GM19467 (cell line): ENCODE measurements around the gene ATP6V1F.

Experiments
- ATAC-seq: cut with Tn5 transposase; IDR thresholded peaks from one replicate; pipeline ENCODE4 v1.9.1; 2021; ENCODE audit warnings: mild to moderate bottlenecking, moderate library complexity; ENCODE audit not compliant: unreplicated experiment

The ATP6V1F gene

DNA sequence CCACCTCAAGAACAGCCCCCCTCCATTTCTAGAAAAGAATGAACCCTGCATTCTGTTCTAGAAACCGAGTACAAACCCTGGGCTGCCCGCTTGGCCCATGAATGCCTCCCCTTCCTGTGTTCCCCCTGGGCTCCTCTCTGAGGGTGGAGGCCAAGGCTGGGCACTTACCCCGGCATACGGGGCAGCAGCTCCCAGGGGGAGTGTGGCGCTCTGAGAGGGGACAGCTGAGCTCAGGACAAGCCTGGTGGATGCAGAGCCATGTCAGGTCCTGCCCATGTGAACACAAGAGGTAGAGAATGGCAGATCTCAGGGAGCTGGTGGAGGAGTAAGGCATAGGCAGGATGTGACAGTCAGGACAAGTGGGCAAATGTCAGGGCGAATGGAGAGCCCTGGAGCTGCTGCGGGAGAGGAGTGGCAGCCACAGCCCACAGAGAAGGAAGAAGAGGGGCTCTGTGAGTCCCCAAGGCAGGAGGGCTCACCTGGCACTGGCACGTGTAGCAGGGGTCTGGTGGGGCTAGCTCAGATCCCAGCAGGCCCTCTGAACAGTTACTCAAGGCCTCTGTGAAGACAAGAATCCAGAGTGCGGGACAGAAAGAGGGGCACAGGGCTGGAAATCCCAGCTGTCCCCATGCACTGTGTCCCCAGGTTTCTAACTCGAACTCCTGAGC, 18.9 kb downstream of the ATP6V1F start:
- no peak for ATAC-seq

- no peak for ATAC-seq
These were observed 19.5 kb downstream of the ATP6V1F start for GRCh38 chr7:128882134-128882533.

DNA sequence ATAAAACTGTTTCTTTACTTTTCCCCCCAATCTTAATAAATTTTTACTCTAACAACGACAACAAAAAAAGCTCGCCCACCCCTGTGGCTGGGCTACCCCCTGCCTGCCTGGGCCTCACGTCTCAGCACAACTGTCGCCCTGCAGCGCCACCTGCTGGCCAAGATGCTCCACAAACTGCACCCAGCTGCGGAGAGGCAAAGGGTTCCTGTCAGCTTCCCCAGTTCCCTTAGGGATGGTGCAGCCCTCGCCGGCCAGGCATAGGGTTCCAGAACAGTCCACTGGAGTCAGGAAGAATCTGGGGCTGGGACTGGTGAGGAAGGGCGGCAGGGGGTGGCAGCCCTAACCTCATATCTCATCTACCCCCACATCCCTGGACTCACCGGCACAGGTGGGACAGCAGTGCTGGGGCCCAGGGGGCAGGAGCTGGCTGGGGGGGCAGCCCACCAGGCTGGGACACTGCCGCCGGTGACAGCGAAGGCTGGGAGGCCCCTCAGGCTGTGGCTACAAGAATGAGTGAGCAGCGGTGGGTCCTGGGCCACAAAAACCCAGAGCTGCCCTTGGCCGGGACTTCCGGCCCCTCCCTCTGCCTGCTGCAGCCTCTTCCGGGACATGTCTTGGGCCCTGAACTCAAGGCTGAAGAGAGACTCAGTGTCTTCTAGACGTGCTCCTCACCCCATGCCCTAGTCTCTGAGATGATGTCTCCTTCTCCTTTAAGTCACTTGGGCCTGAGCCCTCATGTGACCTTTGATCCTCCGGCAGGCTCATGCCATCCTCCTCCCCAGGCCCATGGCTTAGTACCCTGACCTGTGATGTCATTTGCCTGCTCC, 21.2 kb downstream of the ATP6V1F start:
- no peak for ATAC-seq

DNA sequence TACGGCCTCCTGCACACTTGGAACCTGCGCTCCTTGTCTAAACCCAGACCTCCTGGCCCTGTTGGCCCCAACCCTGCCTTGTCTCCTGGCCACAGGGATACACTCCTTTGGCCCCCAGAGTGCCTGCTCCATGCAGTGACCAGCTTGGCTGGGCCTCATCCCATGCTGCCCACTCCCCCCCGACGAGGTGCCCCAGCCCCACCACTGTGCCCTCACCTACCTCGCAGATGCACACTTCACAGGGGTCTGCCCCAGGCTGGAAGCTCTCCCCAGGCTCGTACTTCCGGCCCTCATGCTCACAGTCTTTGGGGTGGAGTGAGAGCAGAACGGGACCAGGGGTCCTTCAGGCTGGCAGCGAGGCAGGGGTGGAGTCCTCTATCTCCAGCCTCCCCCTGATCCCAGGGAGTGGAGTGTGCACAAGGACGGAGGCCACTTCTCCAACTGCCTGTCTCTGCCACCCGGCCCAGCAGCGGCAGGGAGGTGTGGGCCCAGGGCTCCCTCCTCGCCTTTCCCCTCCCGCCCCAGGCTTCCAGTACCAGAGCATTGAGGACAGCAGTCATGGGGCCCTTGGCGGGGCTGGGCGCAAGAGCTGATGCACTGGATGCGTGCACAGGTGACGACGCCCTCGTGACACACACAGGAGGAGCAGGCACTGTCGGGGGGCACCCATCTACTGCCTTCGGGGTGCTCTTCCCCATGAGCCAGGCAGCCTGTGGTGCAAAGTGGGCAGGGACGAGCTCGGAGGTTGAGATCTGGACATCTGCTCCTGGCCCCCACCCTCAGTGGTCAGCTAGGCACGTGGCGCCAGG, 22.1 kb downstream of the ATP6V1F start:
- no peak for ATAC-seq

GRCh38 chr7:128885370-128886187, 22.9 kb downstream of the ATP6V1F start:
- no peak for ATAC-seq

DNA sequence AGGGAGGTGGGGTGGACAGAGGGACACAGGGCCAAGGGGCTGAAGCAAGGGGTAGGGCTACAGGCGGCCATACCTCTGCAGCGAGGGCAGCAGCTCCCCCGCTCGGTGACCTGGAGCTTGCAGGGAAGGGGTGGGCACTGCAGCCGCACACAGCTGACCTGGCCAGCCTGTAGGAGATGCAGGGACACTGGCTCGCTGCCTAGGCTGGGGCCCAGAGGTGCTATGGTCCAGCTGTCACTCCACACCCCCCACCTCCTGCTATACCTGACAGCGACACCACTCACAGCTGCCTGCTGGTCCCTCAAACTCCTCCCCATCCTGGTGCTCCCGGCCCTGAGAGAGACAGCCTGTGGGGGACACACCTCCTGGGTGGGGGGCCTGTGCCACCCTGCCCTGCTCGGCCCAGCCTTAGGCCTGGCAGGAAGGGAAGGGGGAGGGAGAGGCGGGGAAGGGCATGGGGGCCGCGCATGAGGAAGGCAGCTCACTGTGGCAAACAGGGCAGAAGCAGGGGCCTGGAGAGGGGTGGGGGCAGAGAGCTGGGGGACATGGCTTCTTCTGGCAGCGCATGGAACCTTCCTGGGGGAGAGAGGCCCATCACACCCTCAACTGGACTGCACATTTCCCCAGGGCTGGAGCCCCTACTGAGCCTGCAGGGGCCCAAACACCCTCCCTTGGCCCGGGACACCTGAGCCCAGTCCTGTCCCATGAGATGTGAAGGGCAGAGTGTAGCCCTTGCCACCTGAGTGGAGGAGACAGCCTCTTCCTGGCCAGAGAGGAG, 23.9 kb downstream of the ATP6V1F start:
- no peak for ATAC-seq

DNA sequence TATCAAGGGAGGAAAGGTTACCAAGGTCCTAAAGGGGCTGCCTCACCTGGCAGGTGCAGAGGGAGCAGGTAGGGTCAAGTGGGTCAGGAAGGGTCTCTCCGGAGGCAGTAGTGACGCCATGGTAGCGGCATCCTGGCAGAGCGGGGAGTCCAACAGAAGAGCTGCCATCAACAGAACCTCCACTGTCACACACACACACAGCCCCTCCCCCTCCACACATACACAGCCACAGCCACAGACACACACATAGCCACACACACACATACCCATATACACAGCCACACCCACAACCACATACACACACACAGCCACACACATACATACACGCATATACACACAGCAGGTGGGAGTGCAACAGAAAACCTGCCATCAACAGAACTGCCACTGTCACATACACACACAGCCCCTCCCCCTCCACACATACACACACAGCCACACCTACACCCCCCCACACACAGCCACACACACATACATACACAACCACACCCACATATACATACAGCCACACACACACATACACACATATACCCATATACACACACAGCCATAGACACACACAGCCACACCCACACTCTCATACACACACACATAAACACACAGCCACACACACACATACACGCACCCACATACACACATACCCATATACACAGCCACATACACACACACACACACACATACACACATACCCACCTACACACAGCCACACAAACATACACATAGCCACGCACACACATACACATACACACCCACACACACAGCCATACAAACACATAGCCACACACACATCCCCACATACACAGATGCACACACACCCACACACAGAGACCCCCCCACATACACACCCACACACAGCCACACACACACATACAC, 24.7 kb downstream of the ATP6V1F start:
- ATAC-seq = no peak

DNA sequence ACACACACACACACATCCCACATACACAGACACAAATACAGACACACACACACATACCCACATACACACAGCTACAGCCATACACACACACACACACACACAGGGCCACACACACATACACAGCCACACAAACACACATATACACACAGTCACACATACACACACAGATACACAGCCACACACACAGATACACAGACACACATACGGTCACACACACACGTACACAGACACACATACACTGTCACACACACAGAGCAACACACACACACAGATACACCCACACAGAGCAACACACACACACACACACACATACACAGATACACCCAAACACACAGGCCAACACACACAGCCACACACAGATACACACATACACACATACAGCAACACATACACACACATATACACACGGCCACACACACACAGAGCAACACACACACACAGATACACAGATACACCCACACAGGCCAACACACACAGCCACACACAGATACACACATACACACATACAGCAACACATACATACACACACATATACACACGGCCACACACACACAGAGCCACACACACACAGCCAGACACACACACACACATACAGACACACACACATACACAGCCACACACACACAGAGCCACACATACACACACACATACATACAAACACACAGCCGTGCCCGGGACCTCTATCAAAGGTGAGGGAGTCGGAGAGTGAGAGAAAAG, 25.5 kb downstream of the ATP6V1F start:
- no peak for ATAC-seq

- no peak for ATAC-seq
These were observed 26.1 kb downstream of the ATP6V1F start for GRCh38 chr7:128888756-128889095.

DNA sequence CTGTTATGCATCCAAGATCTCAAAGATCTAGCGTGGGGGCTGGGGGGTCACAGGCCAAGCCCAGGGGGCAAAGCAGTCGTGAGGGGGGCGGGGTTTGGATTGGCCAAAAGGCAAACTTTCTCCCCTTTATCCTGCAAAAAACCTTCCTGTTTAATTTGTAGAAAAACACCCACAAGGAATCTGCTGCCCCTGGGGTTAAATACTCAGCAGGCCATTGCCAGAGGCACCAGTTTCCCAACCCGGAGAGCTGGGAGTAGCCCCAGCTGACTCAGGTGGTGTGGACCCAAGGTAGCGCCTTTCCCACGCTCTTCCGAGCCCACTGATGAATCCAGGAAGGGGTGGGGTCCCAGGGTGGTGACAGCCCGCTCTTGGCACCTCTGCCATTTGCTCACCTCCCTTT, 26.5 kb downstream of the ATP6V1F start:
- ATAC-seq = no peak

DNA sequence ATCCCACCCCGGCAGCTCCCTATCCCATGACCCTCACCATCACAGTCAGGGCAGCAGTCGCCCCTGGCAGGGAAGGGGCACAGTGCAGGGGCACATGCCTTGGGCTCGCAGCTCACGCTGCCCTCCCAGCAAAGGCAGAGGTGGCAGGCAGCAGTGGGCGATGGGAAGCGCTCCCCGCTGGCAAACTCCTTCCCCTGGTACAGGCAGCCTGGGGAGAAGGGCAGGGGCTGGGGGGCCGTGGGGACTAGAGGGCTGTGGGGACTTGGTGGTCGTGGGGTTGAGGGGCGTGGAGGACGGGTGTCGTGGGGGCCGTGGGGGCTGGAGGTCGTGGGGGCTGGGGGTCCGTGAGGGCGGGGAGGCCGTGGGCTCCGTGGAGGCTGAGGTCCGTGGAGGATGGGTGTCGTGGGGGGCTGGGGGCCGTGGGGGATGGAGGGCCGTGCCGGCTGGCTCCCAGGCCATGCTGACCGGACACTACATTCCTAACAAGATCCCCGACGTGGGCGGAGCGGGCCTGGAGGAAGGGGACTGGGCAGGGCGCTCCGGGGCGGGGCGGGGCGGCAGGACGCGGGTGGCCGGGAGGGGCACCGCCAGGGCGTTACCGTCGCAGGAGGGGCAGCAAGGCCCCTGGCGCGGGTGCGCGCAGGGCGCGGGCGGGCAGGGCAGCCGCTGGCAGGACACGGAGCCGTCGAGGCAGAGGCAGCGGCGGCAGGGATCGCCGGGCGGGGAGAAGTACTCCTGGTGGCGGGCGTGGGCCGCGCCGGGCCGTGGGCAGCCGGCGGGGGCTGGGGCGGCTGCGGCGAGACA, 27.9 kb downstream of the ATP6V1F start:
- no peak for ATAC-seq

DNA sequence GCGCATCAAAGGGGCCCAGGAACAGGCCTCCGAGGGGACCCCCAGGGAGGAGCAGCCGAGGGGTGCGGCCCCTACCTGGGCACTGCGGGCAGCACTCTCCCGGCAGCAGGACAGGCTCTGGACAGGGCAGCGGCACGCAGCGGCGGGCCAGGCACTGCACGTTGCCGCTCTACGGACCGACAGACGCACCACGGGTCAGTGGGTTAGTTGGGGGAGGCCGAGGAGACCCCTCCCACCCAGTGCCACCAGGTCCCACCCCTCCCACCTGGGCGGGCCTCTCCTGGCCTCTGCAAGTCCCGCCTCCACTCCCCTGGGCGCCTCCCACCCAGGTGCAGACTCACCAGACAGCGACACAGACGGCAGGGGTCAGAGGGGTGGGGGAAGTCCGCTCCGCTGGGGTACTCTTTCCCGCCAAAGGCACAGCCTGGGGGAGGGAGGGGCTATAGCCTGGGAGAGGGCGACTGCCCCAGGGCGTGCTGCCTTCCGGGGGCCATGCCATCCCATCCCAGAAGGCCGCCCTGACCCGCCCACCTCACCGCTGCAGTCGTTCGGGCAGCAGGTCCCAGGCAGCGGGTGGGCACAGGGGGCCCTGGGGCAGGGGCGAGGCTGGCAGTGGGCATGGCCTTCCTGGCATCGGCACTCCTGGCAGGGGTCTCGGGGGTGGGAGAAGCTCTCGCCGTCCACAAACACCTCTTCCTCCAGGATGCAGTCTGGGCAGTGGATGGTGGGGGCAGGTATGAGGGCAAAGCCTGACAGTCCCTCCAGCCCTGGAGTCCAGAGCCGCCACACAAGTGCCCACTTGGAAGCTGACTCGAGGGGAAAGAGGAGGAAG, 28.7 kb downstream of the ATP6V1F start:
- ATAC-seq = no peak

- no peak for ATAC-seq
These were observed 29.2 kb downstream of the ATP6V1F start for GRCh38 chr7:128891942-128892269.

DNA sequence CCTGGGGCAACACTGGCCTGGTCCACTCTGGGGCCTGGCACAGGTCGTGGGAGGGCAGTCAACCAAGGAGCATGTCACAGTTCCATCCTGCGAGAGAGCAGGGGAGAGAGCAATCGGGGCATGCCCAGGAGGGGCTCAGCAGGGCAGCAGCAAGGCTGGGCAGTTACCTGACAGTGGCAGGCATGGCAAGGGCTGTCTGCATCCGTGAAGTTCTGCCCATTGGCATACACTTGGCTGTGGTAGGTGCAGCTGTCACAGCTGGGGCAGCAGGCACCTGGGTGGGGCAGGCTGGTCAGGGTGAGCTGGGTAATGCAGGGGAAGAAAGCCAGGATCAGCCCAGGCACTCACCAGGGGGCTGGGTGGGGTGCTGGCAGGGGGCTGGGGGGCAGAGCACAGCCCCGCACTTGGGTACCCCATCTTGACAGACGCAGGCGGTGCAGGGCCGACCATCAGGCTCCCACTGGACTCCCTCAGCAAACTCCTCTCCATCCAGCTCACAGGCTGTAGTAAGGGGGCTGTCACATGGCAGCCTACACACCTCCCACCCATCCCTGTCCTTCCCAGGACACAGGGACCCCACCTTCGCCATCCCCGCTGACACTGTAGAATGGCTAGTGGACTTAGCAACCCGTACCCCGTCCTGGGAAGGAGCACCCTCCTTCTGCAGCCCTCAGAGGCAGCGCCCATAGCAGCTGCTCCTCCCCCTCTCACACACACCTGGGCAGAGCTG, 30.0 kb downstream of the ATP6V1F start:
- ATAC-seq = no peak

GRCh38 chr7:128893251-128894100, 30.8 kb downstream of the ATP6V1F start:
- no peak for ATAC-seq

DNA sequence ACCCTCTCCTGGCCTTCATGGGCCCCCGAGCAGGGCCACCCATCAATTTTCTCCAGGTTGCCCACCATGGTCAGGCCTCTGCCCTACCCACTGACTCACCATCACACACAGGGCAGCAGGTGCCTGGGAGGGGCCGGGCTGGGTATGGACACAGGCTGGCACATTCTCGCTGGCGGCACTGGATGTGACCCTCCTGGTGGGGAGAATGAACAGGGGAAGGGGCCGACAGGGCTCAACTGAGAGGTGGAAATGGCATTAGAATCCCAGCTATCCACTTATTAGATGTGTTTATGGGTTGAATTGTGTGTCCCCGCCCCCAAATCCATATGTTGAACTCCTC, 31.4 kb downstream of the ATP6V1F start:
- ATAC-seq = no peak
